Psoas muscle (tissue), 8 donors: ENCODE results near the gene AKR1B1. TPM values are rescaled to one million over a fixed set of nuclear protein-coding genes. Genes with fewer than 3 reads are reported as not detected.

Experiments
- ATAC-seq, 4 donors: fragments of 200-7000 bp; cut with Tn5 transposase; one replicate each; pipeline ENCODE4 v1.9.1; 2020; ENCODE audit warnings: moderate library complexity in 3 of 4, mild to moderate bottlenecking in 2 of 4
- DNase-seq, 2 donors: peaks; one replicate each; pipeline ENCODE4 v3.0.0-alpha.2; 2020
- H3K27ac ChIP-seq: fragments of 200-600 bp; one replicate; pipeline ENCODE4 v1.8.0; 2022
- H3K27me3 ChIP-seq, 3 donors: fragments of 200-600 bp in 1 of 3; one replicate each; pipeline versions ENCODE4 v1.6.1 to v1.8.0; 2013 to 2022; ENCODE audit warnings: low read length in 2 of 3, mild to moderate bottlenecking in 2 of 3, moderate library complexity in 1 of 3; ENCODE audit not compliant: insufficient read depth in 3 of 3
- H3K36me3 ChIP-seq, 2 donors: fragments of 200-600 bp in 1 of 2; one replicate each; pipeline versions ENCODE4 v1.6.1 to v1.8.0; 2013 to 2022; ENCODE audit warnings: low read depth in 1 of 2, mild to moderate bottlenecking in 1 of 2, moderate library complexity in 1 of 2; ENCODE audit not compliant: insufficient read depth in 1 of 2
- H3K4me1 ChIP-seq: fragments of 200-600 bp; one replicate; pipeline ENCODE4 v1.8.0; 2022
- H3K4me3 ChIP-seq: fragments of 200-600 bp; one replicate; pipeline ENCODE4 v1.8.0; 2022; ENCODE audit warnings: mild to moderate bottlenecking
- H3K9me3 ChIP-seq: fragments of 200-600 bp; one replicate; pipeline ENCODE4 v1.8.0; 2022
- WGBS, 3 donors: extraction: QIAGEN DNeasy Blood & Tissue Kit; methylation state at CpG; one replicate each; pipeline versions ENCODE4 v1.1.6 to v1.1.7; 2013; 5-methylcytosine and 5-hydroxymethylcytosine counted together
- intact Hi-C, 2 donors: fragments of 100-400 bp; cut with DNase I; formaldehyde crosslinking; loops; one replicate each; pipeline versions ENCODE4 v1.11.0 to v1.14.2; 2022
- polyA plus RNA-seq, 3 donors: library from polyadenylated mRNA; stranded (reverse); fragments of 200-250 nt; gene quantifications; one replicate each; pipeline ENCODE4 v1.2.3, GENCODE V29; 2013
- total RNA-seq, 4 donors: library from RNA; stranded (reverse); fragmentation: NEBNext Ultra II Directional in 2 of 4; extraction: Animal tissue kit (Norgen Biotek cat#: 25700) in 2 of 4; gene quantifications; one replicate each; pipeline versions ENCODE4 v1.2.1 to v1.2.4, GENCODE V29; 2021 to 2023
- TF ChIP-seq, protein P1 (sequence below): fragments of 200-600 bp; IDR thresholded peaks from one replicate; pipeline ENCODE4 v1.8.0; 2022; ENCODE audit warnings: antibody characterized with exemption
- donor health status: healthy with polysubstance abuse.
- donor health status: DM: no; HTN: no; CAD: no; lungs with moderate emphysema.
- donor health status: Bipolar disorder and iron deficiency.
- donor health status: healthy.
- donor health status: DM: yes; HTN: yes; CAD: no.
- donor health status: DM: no; HTN: no; CAD: no.
- donor health status: DM: no; HTN: no; CAD: no.
- donor health status: DM: yes; HTN: yes; CAD: no.

AKR1B1 gene
- total and polyA plus RNA-seq, 7 donors, result 147 to 274 (median 198) TPM

GRCh38 chr7:134396031-134396430 is 62.9 kb downstream of the AKR1B1 start:
- H3K27me3 ChIP-seq, result no peaks in the 10 kb centered on the region
- H3K27ac ChIP-seq, result no peak overlapping the region
- H3K9me3 ChIP-seq, result no peaks in the 10 kb centered on the region
- DNase-seq, result no peak
- H3K36me3 ChIP-seq, result no peaks in the 10 kb centered on the region
- intact Hi-C loops, result no loop called here
- H3K4me3 ChIP-seq, result no peak overlapping the region
- TF ChIP-seq, protein P1, sequence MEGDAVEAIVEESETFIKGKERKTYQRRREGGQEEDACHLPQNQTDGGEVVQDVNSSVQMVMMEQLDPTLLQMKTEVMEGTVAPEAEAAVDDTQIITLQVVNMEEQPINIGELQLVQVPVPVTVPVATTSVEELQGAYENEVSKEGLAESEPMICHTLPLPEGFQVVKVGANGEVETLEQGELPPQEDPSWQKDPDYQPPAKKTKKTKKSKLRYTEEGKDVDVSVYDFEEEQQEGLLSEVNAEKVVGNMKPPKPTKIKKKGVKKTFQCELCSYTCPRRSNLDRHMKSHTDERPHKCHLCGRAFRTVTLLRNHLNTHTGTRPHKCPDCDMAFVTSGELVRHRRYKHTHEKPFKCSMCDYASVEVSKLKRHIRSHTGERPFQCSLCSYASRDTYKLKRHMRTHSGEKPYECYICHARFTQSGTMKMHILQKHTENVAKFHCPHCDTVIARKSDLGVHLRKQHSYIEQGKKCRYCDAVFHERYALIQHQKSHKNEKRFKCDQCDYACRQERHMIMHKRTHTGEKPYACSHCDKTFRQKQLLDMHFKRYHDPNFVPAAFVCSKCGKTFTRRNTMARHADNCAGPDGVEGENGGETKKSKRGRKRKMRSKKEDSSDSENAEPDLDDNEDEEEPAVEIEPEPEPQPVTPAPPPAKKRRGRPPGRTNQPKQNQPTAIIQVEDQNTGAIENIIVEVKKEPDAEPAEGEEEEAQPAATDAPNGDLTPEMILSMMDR, result no peak
- WGBS, 3 donors, result 73 to 81% (median 74%) methylated on average over 5 of the region's 5 CpGs
- no peaks in the 10 kb centered on the region for H3K4me1 ChIP-seq
- ATAC-seq, result no peak

DNA sequence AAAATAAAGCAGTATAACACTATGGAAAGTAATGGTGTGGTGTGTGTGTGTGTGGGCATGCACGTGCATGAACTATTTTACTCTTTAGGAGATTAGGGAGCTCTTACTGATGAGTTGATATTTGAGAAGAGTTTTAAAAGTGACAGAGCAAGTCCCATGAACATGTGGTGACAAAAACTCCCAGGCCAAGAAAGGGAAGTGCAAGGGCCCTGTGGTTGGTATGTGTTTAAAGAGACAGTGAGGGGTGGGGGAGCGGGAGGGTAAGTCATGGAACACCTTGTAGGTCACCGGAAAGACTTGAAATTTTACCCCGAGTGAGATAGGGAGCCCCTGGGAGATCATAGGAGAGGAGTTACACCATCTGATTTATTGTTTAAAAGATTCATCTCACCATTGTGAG is 63.3 kb downstream of the AKR1B1 start:
- no peaks in the 10 kb centered on the region for H3K36me3 ChIP-seq
- H3K4me3 ChIP-seq, result no peak overlapping the region
- intact Hi-C loops, result no loop called here
- 71 to 79% (median 76%) methylated on average over 4 of the region's 4 CpGs for WGBS, 3 donors
- H3K27ac ChIP-seq, result no peak overlapping the region
- no peaks in the 10 kb centered on the region for H3K9me3 ChIP-seq
- no peaks in the 10 kb centered on the region for H3K27me3 ChIP-seq
- ATAC-seq (no peak), DNase-seq (no peak)
- TF ChIP-seq, protein P1, result no peak
- no peaks in the 10 kb centered on the region for H3K4me1 ChIP-seq

GRCh38 chr7:134394056-134394455 is 64.8 kb downstream of the AKR1B1 start:
- H3K9me3 ChIP-seq, result no peaks in the 10 kb centered on the region
- WGBS, 3 donors, result 42 to 43% (median 43%) methylated on average over 5 of the region's 5 CpGs
- no peak for DNase-seq
- no peak for ATAC-seq
- no peaks in the 10 kb centered on the region for H3K27me3 ChIP-seq
- no peaks in the 10 kb centered on the region for H3K4me1 ChIP-seq
- intact Hi-C loops, result no loop called here
- TF ChIP-seq, protein P1, result no peak
- no peak overlapping the region for H3K4me3 ChIP-seq
- H3K36me3 ChIP-seq, result no peaks in the 10 kb centered on the region
- H3K27ac ChIP-seq, result no peak overlapping the region

Other genes starting within 250 kb of the AKR1B1 start
- 1 to 10 TPM; 3.6 to 6.8 (median 5.4) TPM for gene SLC35B4, start 142.2 kb downstream of the AKR1B1 start, total RNA-seq
- 1 to 10 TPM; 2.1 to 4.0 (median 3.0) TPM for gene SLC35B4, start 142.2 kb downstream of the AKR1B1 start, polyA plus RNA-seq
- 10 to 100 TPM in 3 of 4 donors, 1 to 10 TPM in 1; 9.0 to 29.5 (median 20.7) TPM for gene AKR1B10, start 68.5 kb upstream of the AKR1B1 start, total RNA-seq
- gene AKR1B10, start 68.5 kb upstream of the AKR1B1 start, polyA plus RNA-seq, result 10 to 100 TPM in 2 of 3 donors, 1 to 10 TPM in 1; 7.2 to 19.2 (median 10.1) TPM
- 10 to 100 TPM; 16.3 to 49.9 (median 36.9) TPM for gene AKR1B15, start 90.0 kb upstream of the AKR1B1 start, total RNA-seq
- gene AKR1B15, start 90.0 kb upstream of the AKR1B1 start, polyA plus RNA-seq, result 10 to 100 TPM in 2 of 3 donors, 1 to 10 TPM in 1; 6.5 to 16.5 (median 13.5) TPM
- 10 to 100 TPM; 10.1 to 14.9 (median 12.4) TPM for gene BPGM, start 187.8 kb upstream of the AKR1B1 start, total RNA-seq
- 10 to 100 TPM; 25.3 to 55.7 (median 54.4) TPM for gene BPGM, start 187.8 kb upstream of the AKR1B1 start, polyA plus RNA-seq